ENCODE measurements around the gene SPIN1. TPM values are rescaled to one million over a fixed set of nuclear protein-coding genes. Genes with fewer than 3 reads are reported as not detected.

The SPIN1 gene
- total RNA-seq, 1 experiment from 2014 or later = 76.9 TPM

DNA sequence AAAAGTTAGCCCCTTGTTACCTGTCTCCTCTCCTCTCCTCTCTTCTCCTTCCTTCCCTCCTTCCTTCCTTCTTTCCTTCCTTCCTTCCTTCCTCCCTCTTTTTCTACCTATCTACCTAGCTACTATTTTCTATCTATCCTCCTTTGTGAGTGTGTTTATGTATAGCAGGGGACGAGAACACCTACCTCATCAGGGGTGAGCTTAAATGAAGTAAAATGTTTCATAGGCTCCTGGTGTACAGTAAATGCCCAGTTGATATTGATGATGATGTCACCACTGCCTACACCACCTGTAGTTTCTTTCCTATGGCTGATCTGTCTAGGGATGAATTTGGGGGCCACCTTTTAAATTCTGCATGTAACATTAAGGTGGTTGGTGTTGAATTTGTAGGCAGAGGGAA lies 4.3 kb downstream of the SPIN1 start:
- no peaks in the 10 kb centered on the region for H3K27me3 ChIP-seq (ENCODE audit: control insufficient read depth, insufficient read depth, low read length)
- no peak overlapping the region for H3K4me3 ChIP-seq (ENCODE audit: low read depth in 2 of 2, low read length in 2 of 2)
- H3K36me3 ChIP-seq (ENCODE audit: control insufficient read depth, insufficient read depth, low read length) = peaks cover 2% of the 10 kb centered on the region; the same call in 1 of the 2 replicates
- H3K4me1 ChIP-seq (ENCODE audit: control insufficient read depth, insufficient read depth, low read length) = peaks cover 22% of the 10 kb centered on the region
- CTCF ChIA-PET = no interaction called here
- ATAC-seq (no peak), DNase-seq (ENCODE audit: low read depth, low spot score) (no peak)
- in situ Hi-C loops (cut with HindIII; ENCODE audit: low pct_unique_long_range_greater_than_20kb, low sequenced_read_pairs) = no loop called here
- POLR2A ChIA-PET = no interaction called here
- H3K9me3 ChIP-seq (ENCODE audit: control insufficient read depth, insufficient read depth, low read depth, low read length) = no peaks in the 10 kb centered on the region
- intact Hi-C loops (cut with micrococcal nuclease; ENCODE audit: unreplicated experiment) = no loop called here
- H3K27ac ChIP-seq (ENCODE audit: low read length) = no peak overlapping the region; the same call in 1 of the 2 replicates
- no TSS peak for BruUV-seq (replicated peaks)
- TF ChIP-seq, protein P1, sequence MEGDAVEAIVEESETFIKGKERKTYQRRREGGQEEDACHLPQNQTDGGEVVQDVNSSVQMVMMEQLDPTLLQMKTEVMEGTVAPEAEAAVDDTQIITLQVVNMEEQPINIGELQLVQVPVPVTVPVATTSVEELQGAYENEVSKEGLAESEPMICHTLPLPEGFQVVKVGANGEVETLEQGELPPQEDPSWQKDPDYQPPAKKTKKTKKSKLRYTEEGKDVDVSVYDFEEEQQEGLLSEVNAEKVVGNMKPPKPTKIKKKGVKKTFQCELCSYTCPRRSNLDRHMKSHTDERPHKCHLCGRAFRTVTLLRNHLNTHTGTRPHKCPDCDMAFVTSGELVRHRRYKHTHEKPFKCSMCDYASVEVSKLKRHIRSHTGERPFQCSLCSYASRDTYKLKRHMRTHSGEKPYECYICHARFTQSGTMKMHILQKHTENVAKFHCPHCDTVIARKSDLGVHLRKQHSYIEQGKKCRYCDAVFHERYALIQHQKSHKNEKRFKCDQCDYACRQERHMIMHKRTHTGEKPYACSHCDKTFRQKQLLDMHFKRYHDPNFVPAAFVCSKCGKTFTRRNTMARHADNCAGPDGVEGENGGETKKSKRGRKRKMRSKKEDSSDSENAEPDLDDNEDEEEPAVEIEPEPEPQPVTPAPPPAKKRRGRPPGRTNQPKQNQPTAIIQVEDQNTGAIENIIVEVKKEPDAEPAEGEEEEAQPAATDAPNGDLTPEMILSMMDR (IDR thresholded peaks at IDR 0.05) = no peak
- TF ChIP-seq, protein P2, sequence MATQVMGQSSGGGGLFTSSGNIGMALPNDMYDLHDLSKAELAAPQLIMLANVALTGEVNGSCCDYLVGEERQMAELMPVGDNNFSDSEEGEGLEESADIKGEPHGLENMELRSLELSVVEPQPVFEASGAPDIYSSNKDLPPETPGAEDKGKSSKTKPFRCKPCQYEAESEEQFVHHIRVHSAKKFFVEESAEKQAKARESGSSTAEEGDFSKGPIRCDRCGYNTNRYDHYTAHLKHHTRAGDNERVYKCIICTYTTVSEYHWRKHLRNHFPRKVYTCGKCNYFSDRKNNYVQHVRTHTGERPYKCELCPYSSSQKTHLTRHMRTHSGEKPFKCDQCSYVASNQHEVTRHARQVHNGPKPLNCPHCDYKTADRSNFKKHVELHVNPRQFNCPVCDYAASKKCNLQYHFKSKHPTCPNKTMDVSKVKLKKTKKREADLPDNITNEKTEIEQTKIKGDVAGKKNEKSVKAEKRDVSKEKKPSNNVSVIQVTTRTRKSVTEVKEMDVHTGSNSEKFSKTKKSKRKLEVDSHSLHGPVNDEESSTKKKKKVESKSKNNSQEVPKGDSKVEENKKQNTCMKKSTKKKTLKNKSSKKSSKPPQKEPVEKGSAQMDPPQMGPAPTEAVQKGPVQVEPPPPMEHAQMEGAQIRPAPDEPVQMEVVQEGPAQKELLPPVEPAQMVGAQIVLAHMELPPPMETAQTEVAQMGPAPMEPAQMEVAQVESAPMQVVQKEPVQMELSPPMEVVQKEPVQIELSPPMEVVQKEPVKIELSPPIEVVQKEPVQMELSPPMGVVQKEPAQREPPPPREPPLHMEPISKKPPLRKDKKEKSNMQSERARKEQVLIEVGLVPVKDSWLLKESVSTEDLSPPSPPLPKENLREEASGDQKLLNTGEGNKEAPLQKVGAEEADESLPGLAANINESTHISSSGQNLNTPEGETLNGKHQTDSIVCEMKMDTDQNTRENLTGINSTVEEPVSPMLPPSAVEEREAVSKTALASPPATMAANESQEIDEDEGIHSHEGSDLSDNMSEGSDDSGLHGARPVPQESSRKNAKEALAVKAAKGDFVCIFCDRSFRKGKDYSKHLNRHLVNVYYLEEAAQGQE (IDR thresholded peaks at IDR 0.05; ENCODE audit: insufficient read depth in 1 of 2, low read depth in 2 of 2, low read length in 1 of 2) = no peak
- TF ChIP-seq POLR2AphosphoS5 (IDR thresholded peaks at IDR 0.05; ENCODE audit: low read depth, low read length) (no peak), TCF7L2 (IDR thresholded peaks at IDR 0.05; ENCODE audit: low read depth, low read length) (no peak), SIN3A (IDR thresholded peaks at IDR 0.05; ENCODE audit: borderline replicate concordance, insufficient read depth, low read depth, low read length) (no peak)

DNA sequence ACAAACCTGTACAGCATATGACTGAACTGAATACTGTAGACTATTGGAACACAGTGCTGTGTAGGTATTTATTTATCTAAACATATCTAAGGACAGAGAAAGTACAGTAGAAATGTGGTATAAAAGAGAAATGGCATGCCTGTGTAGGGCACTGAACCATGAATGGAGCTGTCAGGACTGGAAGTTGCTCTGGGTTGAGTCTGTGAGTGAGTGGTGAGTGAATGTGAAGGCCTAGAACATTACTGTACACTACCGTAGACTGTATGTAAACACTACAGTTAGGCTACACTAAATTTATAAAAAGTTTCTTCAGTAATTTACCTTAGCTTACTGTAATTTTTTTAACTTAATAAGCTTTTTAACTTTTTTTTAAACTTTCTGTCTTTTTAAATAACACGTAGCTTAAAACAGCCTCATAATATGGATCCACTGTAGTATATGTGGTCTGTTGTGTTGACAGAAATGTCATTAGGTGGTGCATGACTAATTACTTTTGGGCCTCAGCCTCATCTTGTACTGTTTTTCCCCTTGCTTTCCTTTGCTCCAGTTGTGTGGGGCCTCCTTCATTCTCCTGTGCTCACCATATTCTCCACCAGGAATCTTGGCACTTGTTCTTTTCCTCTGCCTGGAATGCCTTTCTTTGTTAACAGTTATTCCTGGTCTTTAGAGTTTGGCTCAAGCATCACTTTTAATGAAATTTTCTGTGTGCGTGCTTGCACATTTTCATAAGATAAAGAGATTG lies 8.8 kb downstream of the SPIN1 start:
- Histone ChIP-seq H3K36me3 (ENCODE audit: control insufficient read depth, insufficient read depth, low read length) (no peaks in the 10 kb centered on the region), H3K9me3 (ENCODE audit: control insufficient read depth, insufficient read depth, low read depth, low read length) (no peaks in the 10 kb centered on the region), H3K27ac (ENCODE audit: low read length) (no peak overlapping the region), H3K4me3 (ENCODE audit: low read depth in 2 of 2, low read length in 2 of 2) (no peak overlapping the region), H3K27me3 (ENCODE audit: control insufficient read depth, insufficient read depth, low read length) (no peaks in the 10 kb centered on the region), H3K4me1 (ENCODE audit: control insufficient read depth, insufficient read depth, low read length) (peaks cover 20% of the 10 kb centered on the region)
- intact Hi-C loops (cut with micrococcal nuclease; ENCODE audit: unreplicated experiment) = no loop called here
- ChIA-PET POLR2A (interaction anchor here (0.6 kb wide), 1 partner anchor 858 kb away, joined by 3 read pairs; no protein-coding TSS in a partner anchor), CTCF (interaction anchor here (1.0 kb wide), 1 partner anchor 320 kb away, joined by 3 read pairs; no protein-coding TSS in a partner anchor)
- DNase-seq (ENCODE audit: low read depth, low spot score) = no peak
- in situ Hi-C loops (cut with HindIII; ENCODE audit: low pct_unique_long_range_greater_than_20kb, low sequenced_read_pairs) = no loop called here
- TF ChIP-seq, protein P2 (IDR thresholded peaks at IDR 0.05; ENCODE audit: insufficient read depth in 1 of 2, low read depth in 2 of 2, low read length in 1 of 2) = no peak
- no peak for TF ChIP-seq POLR2AphosphoS5 (IDR thresholded peaks at IDR 0.05; ENCODE audit: low read depth, low read length)
- no peak for TF ChIP-seq SIN3A (IDR thresholded peaks at IDR 0.05; ENCODE audit: borderline replicate concordance, insufficient read depth, low read depth, low read length)
- TF ChIP-seq, protein P1 (IDR thresholded peaks at IDR 0.05) = no peak
- no peak for TF ChIP-seq TCF7L2 (IDR thresholded peaks at IDR 0.05; ENCODE audit: low read depth, low read length)
- peak; percentile 59; the same call in 1 of the 2 replicates for ATAC-seq
- BruUV-seq (replicated peaks) = TSS peak; percentile 8
